NK-92 treated with Interleukin-12 subunit alpha and Interleukin-12 subunit beta, amount 100 ng/mL, for 24 hours (cell line): ENCODE data around the gene CDCA4.

Experiments used
- DNase-seq: peaks from one replicate; lab custom pipeline; 2025; lab: John Stamatoyannopoulos, UW

CDCA4 gene

DNA sequence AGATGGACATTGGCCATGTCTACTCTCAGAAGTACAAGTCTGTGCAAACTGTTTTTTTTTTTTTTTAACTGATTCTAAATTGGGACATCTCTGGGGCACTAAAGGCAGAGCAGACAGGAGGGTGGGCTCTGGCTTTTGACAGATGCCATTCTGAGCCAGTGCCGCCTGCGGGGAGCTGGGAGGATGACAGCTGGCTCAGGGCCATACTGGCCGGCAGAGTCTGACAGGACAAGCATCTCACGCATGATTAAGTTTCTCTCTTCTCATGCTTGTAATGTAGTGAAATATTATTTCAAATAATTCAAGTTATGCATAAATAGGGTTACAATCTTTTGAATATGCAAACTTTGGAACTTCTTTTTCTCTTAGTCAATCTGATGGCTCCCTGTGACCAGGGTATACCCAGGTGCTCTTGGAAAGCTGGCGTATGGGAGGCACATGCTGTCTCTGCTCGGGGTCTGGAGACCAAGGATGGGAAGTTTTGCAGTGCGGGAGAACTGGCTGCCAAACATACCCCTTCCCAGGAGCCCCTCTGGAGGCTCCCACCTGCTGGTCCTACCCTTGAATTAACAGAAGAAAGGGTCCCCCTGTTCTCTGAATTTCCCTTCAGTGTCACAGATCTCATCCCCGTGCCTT is 7.6 kb downstream of the CDCA4 start:
- no peak for DNase-seq

DNA sequence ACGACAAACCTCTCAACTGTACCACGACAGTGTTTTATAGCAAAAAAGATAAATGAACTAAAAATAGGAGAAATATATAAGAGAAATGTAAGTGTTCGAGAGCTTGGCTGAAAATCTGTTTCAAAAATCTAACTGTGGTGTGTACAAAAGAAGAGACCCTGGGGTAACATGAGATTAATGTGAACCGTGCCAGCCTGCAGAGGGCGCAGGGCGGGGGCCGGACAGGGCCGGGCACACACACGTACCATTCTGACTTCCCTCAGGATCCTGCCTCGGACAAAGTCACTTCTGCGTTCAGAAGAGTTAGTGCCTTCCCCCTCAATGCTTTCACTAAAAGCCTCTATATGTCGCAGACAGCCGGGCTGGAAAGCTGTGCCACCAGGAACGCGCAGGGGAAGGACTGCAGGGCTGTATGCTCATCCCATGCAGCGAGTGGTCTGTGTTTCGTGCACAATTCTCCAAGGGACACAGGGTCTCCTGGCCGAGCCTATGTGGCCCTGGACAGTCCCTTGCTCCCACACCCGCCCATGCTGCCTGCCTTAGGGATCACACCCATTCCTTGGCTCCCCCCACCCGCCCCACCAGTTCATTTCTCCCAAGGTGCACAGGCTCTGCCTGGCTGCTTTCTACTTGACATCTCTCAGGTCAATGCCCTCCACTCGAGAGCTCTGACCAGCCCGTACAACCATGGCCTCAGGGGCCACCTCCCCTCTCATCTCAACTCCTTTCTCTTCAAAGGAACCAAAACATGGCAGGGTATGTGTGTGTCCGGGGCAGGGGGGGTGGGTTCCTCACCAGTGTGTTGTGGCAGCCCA is 8.5 kb downstream of the CDCA4 start:
- no peak for DNase-seq

DNA sequence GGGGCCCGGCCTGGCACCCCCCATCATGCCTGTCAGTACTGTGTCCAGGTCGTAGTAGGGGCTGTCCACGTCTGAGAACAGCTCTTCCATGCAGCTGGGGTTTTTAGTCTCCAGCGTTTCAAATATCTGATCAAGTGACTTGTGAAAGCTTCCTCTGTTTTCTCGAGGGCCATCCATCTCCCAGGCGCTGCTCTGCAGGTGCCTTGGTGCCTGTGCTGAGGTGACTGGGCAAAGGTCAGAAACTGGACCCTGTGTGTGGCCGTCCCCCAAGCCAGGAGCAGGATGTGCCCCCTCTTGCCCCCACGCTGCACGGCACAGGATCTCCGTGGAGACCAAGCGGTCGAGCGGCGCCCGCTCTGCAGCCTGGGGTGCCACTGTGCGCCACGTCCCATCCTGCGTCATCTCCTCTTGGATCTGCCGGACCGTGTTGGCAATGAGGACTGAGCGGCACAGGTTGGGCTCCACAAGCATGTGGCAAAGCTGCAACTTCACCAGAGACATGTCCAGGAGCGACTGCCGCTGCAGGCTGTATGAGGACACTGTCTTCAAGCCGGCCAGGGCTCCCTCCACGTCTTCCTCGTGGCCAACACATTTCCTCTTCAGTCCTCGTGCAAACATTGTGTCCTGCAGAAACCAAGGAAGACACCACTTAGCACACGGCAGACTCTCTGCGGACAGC is 9.4 kb downstream of the CDCA4 start:
- no peak for DNase-seq

DNA sequence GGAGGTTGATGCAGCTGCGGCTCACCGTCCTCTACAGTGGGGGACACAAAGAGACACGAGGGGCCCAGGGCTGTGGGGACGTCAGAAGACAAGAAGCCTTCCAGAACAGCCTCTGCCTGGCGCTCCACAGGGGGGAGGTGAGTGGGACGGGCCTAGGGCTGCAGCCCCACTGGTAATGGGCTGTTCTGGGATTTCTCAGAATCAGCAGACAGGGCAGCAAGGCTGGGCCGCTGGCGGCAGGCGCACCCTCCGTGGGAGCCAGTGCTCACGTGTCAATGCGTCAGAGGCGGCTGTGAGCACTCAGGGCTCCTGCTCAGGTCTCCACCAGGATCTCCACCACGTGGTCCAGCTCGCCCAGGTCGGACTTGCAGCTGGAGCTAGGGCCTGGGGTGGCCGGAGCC is 10.0 kb downstream of the CDCA4 start:
- no peak for DNase-seq

DNA sequence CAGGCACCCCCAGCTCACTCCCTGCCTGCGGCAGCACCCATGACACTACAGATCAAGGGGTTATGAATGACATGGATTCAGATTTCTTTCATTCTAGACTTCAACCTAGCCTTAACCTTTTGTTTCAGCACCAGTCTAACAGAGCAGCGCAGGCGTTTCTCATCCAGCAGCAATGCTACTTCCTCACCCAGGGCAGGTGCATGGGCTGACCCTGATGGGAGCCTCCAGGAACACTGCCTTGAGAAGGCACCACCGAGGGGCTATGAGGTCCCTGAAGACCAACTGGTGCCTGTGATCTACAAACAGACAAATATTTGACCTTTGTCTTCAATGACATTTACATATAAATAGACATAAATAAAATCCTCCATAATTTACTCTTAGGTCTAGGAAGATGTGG is 10.8 kb downstream of the CDCA4 start:
- no peak for DNase-seq

DNA sequence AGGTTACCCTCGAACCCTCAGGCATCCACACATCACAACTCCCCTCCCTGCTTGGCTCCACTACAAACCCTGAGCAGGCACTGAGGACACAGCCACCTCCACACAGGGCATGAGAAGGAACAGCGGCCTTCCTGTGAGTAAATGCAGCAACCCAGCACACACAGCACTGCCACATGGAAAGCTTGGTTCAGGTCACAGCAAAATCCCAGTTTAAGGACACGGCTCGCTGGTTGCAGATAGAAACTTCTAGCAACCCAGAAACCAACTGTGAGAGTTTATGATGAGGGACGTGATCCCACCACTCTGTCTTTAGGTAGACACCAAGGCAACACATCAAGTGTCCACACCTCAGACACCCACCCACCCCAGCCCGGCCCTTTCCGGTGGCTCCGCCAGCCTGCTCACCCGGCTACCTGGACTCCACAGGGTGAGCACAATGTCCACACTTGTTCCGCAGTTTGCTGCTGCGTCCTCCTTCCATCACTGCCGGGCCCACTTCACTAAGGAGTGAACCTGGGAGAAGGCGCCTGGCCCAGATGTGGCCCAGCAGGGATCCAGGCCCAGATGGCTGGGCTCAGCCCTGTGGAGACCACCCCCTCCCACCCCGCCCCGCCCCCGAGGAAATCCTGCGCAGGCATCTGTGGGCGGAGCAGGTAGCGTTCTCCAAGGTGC is 13.2 kb downstream of the CDCA4 start:
- no peak for DNase-seq

DNA sequence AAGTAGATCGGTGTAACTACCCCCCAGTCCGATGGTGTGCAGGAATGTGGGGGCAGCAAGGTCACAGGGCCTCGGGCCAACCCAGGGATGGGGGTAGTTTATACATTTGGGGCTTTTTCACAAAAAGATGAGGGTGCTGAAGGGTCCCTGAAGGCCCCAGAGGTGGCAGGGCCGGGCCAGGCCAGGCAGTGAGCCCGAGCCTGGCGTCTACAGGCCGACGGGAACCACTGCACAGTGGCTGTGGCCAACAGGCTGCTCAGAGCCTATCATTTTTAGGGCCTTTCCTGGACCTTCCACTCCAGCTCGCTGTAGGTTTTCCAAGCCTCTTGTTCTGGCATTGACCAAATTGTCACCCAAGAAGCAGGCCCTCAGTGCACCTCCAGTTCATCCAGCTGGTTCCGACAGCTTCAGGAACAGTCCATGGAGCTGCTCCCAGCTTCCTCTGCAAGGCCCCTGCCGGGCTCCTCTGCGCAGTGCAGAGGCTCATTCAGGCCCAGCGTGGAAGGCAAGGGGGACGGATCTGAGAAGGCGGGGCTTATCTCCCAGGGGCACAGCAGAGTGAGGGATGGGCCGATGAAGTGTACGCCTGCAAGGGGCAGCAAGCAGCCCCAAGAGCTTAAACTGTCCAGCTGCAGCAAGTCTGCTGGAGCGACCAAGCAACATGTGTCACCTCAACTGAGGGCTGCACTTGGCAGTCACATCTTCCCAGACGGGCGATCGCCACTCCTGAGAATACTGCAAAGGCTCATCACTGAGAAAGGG is 13.9 kb downstream of the CDCA4 start:
- DNase-seq, result no peak

DNA sequence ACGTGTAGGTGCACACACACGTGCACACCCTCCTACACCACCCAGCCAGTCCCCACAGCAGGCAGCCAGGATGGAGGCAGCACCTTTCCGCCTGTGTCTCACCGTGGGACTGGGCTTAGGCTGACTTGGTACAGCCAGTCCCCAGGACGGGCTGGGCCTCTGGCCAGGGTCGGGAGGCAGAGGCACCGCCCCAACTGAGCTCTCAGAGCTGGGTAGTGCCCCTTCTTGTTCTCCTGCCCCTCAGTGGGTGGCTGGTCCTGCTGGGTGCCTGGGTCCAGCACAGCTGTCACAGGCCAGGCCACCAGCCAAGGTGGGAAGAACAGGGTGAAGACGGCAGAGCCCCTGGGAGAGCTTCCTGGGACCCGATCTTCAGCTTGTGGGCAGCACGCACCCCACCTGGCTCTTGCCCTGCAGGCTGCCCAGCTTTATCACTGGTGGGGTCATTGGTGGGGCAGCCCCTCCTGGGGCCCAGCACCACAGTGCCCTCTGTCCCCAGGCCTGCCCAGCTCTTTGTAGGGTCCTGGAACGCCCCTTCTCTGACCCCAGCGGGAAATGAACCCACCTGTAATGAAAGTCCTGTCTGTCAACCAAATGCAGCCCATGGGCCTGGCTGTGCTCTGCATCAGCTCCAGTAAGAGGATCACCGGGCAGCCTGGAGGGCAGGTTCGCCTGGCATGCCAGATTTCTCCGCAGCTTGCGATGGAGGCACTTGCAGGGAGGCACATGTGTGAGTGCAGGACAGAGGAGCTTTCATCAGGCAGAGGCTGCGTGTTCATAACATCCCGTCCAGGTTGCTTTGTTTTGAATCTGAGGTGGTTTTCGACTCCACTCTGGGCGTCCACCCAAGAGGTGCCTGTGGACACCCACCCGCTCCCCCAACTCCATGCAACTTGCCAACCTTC is 14.7 kb downstream of the CDCA4 start:
- DNase-seq, result no peak

GRCh38 chr14:105005329-105005928 is 15.5 kb downstream of the CDCA4 start:
- DNase-seq, result no peak

- no peak for DNase-seq
These were observed 21.5 kb downstream of the CDCA4 start for GRCh38 chr14:104999361-104999760.

DNA sequence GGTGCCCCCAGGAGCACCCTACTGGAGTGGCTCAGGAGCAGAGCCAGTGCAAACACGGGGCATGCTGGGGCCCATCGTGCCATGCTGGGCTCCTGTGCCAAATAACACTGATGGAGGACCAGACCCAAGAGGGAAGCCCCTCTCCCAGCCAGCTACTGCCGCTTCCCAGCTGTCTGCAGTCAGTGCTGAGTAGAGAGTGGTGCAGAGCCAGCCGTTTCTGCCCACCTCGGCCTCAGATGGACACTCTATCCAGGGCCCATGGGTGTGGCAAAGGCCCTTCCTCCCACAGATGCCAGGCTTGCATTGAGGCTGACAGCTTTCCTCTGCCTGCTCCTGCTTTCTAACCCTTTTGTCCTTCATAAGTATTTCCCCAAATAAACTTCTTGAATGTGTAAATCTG is 22.1 kb downstream of the CDCA4 start:
- DNase-seq, result no peak

GRCh38 chr14:104996483-104996882 is 24.4 kb downstream of the CDCA4 start:
- no peak for DNase-seq

DNA sequence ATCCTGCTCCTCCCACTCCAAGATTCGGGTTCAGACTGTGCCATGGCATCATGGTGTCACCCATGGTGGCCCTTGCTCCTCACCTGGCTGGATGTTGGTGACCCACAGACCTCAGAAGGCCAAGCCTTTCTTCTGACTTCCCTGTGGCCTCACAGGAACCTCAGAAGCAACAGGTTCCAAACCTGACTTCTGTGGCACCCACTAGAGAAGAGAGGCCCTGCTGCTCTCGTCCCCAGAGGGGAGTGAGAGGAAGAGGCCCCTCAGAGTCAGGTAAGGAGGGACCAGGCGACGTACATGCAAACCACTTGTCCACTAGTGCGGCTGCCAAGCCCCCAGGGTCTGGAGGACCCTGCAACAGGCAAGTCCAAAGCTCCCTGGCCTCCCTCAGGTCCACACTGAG is 24.9 kb downstream of the CDCA4 start:
- DNase-seq, result no peak

DNA sequence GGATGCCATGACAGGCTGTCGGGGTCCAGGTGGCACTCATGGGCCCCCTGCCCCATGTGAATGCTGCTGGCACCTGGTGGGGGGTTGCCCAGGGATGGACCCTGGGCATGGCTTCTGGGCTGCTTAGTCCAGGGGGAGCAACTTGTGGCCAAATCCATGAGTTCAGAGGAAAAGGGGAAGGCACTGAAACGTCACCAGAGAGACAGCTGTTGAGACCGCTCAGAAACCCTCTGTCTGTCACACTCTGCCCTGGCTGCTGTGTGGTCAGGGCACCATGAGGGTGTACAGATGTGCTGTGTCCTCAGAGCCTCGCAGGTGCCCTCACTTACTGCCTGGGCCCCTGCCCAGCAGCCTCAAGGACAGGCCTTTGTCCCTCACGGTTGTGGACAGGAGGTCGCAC is 25.9 kb downstream of the CDCA4 start:
- no peak for DNase-seq

- DNase-seq, result no peak
These were observed 26.9 kb downstream of the CDCA4 start for GRCh38 chr14:104993808-104994591.

DNA sequence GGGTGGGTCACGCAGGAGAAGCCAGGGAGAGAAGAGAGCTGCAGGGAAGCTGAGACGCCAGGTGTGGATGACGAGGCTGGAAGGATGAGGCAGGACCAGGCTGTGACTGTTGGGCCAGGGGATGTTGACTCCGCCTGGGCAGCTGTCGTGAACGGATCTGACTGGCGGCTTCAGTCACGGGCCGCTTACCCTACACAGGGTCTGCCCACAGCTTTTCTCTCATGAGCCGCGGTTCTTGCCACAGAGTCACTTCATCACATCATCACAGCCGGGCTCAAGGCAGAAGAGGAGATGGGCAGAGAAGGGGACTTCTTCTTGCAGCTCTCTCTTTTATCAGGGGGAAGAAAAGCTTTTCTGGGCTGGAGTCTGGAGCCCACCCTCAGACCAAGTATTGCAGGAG is 27.6 kb downstream of the CDCA4 start:
- no peak for DNase-seq

GRCh38 chr14:104992501-104992900 is 28.4 kb downstream of the CDCA4 start:
- DNase-seq, result no peak

DNA sequence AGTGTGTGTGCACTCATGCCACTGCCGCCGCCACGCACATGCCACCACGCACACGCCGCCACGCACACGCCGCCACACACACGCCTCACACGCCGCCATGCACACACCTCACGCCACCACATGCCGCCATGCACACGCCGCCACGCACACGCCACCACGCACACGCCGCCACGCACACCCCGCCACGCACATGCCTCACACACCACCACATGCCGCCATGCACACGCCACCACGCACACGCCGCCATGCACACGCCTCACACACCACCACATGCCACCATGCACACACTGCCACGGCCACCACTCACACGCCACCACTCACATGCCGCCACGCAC is 29.0 kb downstream of the CDCA4 start:
- DNase-seq, result no peak

- DNase-seq, result no peak
These were observed 31.0 kb downstream of the CDCA4 start for GRCh38 chr14:104989951-104990303.
